ENCODE data around the gene UBE2QL1.
"Not testable (repeated sequence)": the region's sequence is repeated elsewhere in the genome, so short reads cannot be mapped to it uniquely, and the experiment has no call there.

UBE2QL1 gene

GRCh38 chr5:6501701-6502100 lies 53.0 kb downstream of the UBE2QL1 start:
- DNase-seq: no peak

DNA sequence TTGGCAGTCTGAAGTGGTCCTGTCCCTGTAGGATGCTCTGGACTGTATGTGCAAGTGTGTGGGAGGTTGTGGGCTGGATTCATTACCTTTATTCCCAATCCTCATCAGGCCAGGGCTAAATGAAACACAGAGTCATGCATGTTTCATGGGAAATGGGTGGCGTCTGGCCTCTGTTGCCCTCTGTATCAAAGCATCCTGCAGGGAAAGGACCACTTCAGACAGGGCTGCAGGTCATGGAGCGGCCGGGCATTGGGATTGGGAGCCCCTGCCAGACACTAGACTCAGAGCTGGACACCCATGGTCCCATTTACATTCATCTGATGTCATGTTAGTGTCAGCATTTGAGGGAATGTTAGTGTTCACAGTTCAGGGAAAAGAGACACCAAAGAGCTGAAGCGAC lies 53.8 kb downstream of the UBE2QL1 start:
- no peak for DNase-seq

DNA sequence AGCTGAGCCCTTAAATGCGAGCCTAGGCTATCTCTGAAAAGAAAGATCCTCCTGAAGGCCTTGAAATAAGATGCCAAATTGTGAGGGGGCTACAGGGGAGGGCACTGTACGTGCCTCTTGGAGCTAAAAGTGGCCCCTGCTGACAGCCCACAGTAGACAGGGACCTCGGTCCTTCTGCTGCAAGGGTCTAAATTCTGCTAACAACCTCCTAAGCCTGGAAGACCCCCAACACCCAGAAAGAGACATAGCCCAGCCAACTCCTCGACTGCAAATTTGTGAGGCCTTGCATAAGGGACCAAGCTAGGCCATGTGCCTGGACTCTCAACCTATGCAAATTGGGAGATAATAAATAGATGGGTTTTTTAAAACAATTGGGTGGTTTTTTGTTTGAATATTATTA lies 54.7 kb downstream of the UBE2QL1 start:
- no peak for DNase-seq

GRCh38 chr5:6504677-6505415 lies 56.2 kb downstream of the UBE2QL1 start:
- DNase-seq: no peak

GRCh38 chr5:6505416-6505755 lies 56.7 kb downstream of the UBE2QL1 start:
- no peak for DNase-seq

- DNase-seq: no peak
These were observed 57.3 kb downstream of the UBE2QL1 start for GRCh38 chr5:6505783-6506557.

DNA sequence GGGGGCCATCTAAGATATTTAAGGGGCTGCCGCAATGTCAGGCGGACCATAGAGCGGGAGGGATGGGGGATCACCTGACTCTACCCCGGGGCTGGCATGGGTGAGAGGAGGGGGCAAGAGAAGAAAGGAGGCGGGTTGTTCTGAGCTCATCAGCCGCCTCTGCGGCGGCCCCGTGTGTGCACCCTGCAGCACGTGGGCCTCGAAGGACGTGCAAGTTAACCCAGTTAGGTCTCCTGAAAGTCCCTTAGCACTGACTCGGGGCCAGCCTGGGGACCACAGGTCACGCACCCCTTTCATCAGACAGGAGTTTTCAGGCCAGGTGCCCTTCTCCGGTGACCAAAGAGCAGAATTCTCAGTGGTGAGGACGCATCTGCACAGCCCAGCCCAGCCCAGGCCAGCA lies 58.0 kb downstream of the UBE2QL1 start:
- no peak for DNase-seq

DNA sequence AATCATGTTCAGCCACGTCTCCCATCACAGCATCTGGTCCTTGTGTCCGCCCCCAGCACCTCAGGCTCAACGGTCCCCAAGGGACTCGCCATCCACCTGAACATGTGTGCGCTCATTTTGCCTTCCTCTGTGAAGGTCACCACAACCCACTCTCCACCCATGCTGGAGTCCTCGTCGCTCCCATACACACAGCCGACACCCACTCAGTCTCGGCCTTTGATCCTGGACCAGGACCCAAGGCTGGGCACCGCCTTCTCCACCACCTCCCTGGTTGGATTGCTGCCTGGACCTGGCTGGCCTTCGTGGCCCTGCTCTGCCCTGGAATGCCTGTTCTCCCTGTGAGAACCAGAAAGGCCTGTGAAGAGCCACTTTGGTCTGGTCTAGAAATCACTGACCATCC lies 60.3 kb downstream of the UBE2QL1 start:
- DNase-seq: no peak

- DNase-seq: no peak
These were observed 61.5 kb downstream of the UBE2QL1 start for GRCh38 chr5:6510132-6510531.

GRCh38 chr5:6510973-6511372 lies 62.3 kb downstream of the UBE2QL1 start:
- DNase-seq: no peak

DNA sequence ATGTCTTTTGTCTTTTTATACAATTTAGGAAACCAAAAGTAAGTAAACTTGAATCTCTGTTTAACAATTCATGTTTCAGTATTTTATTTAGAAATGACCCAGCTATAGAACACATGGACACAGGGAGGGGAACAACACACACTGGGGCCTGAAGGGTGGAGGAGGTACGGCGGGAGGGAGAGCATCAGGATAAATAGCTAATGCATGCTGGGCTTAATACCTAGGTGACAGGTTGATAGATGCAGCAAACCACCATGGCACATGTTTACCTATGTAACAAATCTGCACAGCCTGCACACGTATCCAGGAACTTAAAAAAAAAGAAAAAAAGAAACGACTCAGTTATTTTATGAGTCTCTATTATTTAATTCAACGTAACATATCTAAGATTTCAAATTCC lies 67.2 kb downstream of the UBE2QL1 start:
- not testable (repeated sequence) for DNase-seq

GRCh38 chr5:6516823-6517222 lies 68.2 kb downstream of the UBE2QL1 start:
- no peak for DNase-seq

DNA sequence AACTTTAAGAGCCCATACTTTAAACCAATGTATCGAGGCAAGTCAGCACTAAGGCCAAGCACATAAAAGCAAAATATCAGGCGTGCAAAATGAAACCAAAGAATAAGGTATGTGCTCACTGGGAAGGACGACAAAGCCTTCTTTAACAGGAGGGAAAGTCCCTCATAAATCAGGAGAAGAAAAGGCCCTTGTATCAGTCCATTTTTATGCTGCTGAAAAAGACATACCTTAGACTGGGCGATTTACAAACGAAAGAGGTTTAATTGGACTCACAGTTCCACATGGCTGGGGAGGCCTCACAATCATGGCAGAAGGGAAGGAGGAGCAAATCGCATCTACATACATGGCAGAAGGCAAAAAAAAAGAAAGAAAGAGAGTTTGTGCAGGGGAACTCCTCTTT lies 68.9 kb downstream of the UBE2QL1 start:
- no peak for DNase-seq

GRCh38 chr5:6518298-6519057 lies 69.8 kb downstream of the UBE2QL1 start:
- no peak for DNase-seq

- DNase-seq: no peak
These were observed 71.5 kb downstream of the UBE2QL1 start for GRCh38 chr5:6520201-6520600.

DNA sequence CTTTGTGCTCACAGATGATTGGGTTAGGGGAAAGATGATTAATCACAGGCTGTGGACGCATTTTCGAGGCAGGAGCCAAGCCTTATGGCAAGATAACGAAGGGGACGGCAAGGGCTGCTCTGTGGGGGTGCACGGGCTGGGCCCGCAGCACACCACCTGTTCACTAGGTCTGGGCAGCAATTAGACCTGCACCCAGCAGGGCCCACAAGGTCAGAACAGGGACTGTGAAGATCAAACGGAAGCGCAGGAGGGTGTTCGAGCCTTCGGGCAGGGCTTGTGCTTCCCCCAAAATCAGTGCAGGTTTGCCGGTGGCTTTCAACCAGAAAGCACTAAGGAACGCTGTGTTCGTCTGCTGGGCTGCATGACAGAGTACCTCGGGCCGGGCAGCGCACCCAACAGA lies 73.7 kb downstream of the UBE2QL1 start:
- no peak for DNase-seq

DNA sequence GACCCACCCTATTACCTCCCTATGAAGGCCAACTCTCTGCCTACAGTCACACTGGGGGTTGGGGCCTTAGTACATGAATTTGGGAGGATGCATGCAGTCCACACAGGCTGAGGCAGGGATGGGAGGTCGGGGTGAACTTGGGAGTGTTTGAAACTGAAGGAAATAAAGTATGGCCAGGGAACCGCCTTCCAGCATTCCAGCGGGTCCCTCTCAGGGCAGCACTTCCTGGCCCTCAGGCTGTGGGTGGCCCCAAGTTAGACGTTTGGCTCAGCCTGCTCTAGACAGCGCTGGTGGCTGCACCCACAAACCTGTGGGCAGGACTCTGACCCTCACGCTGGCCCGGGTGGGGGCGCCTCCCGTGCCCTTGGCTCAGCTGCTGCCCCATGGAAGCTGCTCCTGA lies 74.3 kb downstream of the UBE2QL1 start:
- no peak for DNase-seq

- DNase-seq: no peak
These were observed 76.8 kb downstream of the UBE2QL1 start for GRCh38 chr5:6525422-6525821.

GRCh38 chr5:6525910-6526309 lies 77.3 kb downstream of the UBE2QL1 start:
- DNase-seq: no peak

DNA sequence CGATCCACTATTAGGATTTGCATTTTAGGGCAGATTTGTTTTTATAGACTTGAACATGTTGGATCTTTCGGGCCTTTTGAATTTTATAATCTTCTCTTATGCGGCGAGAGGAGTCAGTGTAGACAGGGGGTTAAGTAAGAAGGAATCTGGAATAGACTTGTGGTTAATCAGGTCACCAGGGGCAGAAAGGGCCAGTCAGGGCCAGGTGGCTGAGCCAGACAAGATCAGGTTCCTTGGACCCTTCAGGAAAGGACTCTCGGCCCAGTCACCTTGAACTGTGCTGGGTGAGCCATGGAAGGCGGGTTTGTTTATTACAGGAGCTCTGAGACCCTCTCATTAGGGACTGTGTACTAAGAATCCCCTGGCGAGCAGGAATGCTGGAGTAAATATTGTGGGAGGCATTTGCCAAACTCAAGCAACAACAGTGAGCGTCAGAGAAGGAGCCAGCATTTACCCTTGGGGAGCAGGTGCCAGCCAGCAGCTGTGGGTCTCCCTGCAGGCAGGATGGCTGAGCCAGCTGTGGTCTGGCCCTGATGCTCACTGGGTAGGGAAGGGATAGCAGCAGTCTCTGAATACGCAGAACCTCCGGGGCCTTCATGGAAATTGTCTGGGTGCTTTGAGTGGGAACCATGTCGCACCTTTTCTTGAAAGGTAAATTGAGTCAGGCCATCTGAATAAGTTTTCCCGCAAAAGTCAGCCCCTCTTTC lies 79.2 kb downstream of the UBE2QL1 start:
- no peak for DNase-seq

DNA sequence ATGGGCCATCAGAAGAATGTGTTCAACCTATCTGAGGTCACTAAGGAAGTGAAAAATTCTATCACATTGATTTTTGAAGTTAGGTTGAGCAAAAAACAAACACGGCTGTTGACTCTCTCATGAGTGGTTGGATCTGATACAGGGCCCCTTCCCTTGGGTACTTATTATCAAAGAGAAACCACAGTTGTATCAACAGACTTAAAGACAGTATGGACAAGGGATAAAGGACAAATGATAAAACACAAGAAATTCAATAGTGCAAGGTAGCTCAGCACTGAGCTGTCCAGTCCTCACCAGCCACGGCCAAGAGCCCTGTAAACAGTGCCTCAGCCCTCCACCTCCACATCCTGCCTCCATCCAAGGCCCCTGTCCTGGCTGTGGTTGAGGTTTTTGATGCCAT lies 86.9 kb downstream of the UBE2QL1 start:
- DNase-seq: no peak

DNA sequence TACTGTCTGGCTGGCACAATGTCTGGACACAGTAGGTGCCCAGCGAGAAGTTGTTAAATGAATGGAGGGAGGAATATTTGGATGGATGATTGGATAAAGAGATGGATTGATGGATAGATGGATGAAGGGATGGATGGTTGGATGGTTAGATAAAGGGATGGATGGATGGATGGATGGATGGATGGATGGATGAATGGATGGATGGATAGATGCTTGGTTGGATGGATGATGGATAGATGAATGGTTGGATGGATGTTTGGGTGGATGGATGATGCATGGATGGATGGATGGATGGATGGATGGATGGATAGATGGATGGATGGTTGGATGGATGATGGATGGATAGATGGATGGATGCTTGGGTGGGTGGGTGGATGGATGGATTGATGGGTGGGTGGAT lies 90.4 kb downstream of the UBE2QL1 start:
- no peak for DNase-seq

GRCh38 chr5:6540111-6540827 lies 91.6 kb downstream of the UBE2QL1 start:
- DNase-seq: no peak

Measured in NCI-H1694 treated with DMSO at 0.1 percent for 48 hours (cell line).